Stomach (tissue), 9 donors: ENCODE measurements around the gene KLHL18. TPM values are rescaled to one million over a fixed set of nuclear protein-coding genes. Genes with fewer than 3 reads are reported as not detected.
"Not testable (repeated sequence)": the region's sequence is repeated elsewhere in the genome, so short reads cannot be mapped to it uniquely, and the experiment has no call there.

ENCODE experiments used
- DNase-seq, 2 donors: peaks; one replicate each; pipeline versions ENCODE4 v3.0.0 to v3.0.0-alpha.2; 2013 to 2019
- H3K27ac ChIP-seq, 5 donors: fragments of 200-600 bp in 4 of 5; sonication (generic) in 4 of 5; one replicate each; pipeline ENCODE4 v1.5.1; 2013 to 2019; ENCODE audit warnings: mild to moderate bottlenecking in 1 of 5, moderate library complexity in 1 of 5
- H3K27me3 ChIP-seq, 3 donors: fragments of 200-600 bp; sonication (generic); one replicate each; pipeline ENCODE4 v1.5.1; 2017 to 2019; ENCODE audit warnings: mixed run types in 1 of 3
- H3K36me3 ChIP-seq, 4 donors: fragments of 200-600 bp; sonication (generic); 1 replicate in 3 of 4; 2 replicates in 1 of 4; pipeline ENCODE4 v1.5.1; 2016 to 2019
- H3K4me1 ChIP-seq, 4 donors: fragments of 200-600 bp; sonication (generic); one replicate each; pipeline ENCODE4 v1.5.1; 2016 to 2019
- H3K4me3 ChIP-seq, 4 donors: fragments of 200-600 bp; sonication (generic) in 3 of 4; one replicate each; pipeline ENCODE4 v1.5.1; 2016 to 2019; ENCODE audit warnings: mild to moderate bottlenecking in 1 of 4
- H3K9me3 ChIP-seq, 4 donors: fragments of 200-600 bp; sonication (generic); one replicate each; pipeline ENCODE4 v1.5.1; 2016 to 2019
- EP300 ChIP-seq: sonication (generic); formaldehyde crosslinking; IDR thresholded peaks from one replicate; pipeline ENCODE4 v1.6.1; 2017; ENCODE audit warnings: antibody characterized with exemption
- POLR2A ChIP-seq, 4 donors: fragments of 450-650 bp; IDR thresholded peaks; one replicate each; pipeline ENCODE4 v1.6.1; 2016; ENCODE audit warnings: antibody characterized with exemption in 4 of 4, control low read depth in 2 of 4, mild to moderate bottlenecking in 1 of 4, moderate library complexity in 1 of 4
- POLR2AphosphoS5 ChIP-seq, 3 donors: sonication (generic); formaldehyde crosslinking; IDR thresholded peaks; one replicate each; pipeline ENCODE4 v1.6.1; 2016; ENCODE audit warnings: antibody characterized with exemption in 3 of 3
- WGBS, 5 donors: extraction: QIAGEN DNeasy Blood & Tissue Kit in 3 of 5; methylation state at CpG; one replicate each; pipeline versions ENCODE4 v1.1.5 to v1.1.7; 2013 to 2018; 5-methylcytosine and 5-hydroxymethylcytosine counted together
- intact Hi-C: fragments of 100-400 bp; cut with DNase I; formaldehyde crosslinking; loops from one replicate; pipeline ENCODE4 v1.15.1; 2023; ENCODE audit warnings: low total_unique reads
- polyA plus RNA-seq, 3 donors: library from polyadenylated mRNA; stranded (reverse); fragments of 200-250 nt; gene quantifications; one replicate each; pipeline ENCODE4 v1.2.3, GENCODE V29; 2013
- total RNA-seq, 5 donors: library from RNA; depleted of rRNA; stranded (reverse); fragments of >200 nt; gene quantifications; one replicate each; pipeline versions ENCODE4 v1.1.0 to v1.2.3, GENCODE V29; 2014 to 2016
- TF ChIP-seq, protein P1 (sequence below), 7 experiments: fragments of 450-650 bp in 4 of 7; fragments of 200-600 bp in 3 of 7; sonication (generic) in 3 of 7; IDR thresholded peaks; one replicate each; pipeline ENCODE4 v1.5.1; 2016 to 2019; ENCODE audit warnings: antibody characterized with exemption in 7 of 7, control low read depth in 2 of 7, mild to moderate bottlenecking in 1 of 7
- donor health status: healthy with polysubstance abuse.
- donor health status: Bipolar disorder and iron deficiency.
- donor health status: healthy.

Gene KLHL18
- total and polyA plus RNA-seq, 8 donors, result 7.6 to 29.8 (median 17.6) TPM

DNA sequence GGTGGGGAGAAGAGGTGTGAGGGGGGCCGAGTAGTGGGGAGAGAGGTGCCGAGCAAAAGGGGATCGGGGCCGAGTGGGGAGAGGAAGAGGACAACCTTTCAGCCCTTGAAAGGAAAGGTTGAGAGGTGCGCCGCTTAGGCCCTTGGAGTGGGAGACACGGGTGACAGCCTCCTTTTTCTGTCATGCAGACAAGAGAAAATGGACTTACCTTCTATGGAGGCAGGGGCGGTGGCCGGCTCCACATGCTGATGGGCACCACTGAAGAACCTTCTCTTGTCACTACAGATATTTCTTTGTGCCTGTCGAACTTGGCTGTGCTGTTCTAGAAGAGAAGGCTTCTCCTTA, 421 bp downstream of the KLHL18 start:
- peaks cover 26 to 54% (median 39%) of the 10 kb centered on the region in 4 donors for H3K4me1 ChIP-seq
- H3K27ac ChIP-seq, result peak overlapping the region; percentile 91 to 98 (median 95)
- TF ChIP-seq EP300 (no peak), POLR2AphosphoS5 (IDR thresholded peaks at IDR 0.05) (no peak), POLR2A (IDR thresholded peaks at IDR 0.05) (no peak)
- TF ChIP-seq, protein P1, sequence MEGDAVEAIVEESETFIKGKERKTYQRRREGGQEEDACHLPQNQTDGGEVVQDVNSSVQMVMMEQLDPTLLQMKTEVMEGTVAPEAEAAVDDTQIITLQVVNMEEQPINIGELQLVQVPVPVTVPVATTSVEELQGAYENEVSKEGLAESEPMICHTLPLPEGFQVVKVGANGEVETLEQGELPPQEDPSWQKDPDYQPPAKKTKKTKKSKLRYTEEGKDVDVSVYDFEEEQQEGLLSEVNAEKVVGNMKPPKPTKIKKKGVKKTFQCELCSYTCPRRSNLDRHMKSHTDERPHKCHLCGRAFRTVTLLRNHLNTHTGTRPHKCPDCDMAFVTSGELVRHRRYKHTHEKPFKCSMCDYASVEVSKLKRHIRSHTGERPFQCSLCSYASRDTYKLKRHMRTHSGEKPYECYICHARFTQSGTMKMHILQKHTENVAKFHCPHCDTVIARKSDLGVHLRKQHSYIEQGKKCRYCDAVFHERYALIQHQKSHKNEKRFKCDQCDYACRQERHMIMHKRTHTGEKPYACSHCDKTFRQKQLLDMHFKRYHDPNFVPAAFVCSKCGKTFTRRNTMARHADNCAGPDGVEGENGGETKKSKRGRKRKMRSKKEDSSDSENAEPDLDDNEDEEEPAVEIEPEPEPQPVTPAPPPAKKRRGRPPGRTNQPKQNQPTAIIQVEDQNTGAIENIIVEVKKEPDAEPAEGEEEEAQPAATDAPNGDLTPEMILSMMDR (IDR thresholded peaks at IDR 0.05), result no peak
- H3K4me3 ChIP-seq, result peak overlapping the region; percentile 80 to 90 (median 84)
- 0 to 2% (median 1%) methylated on average over 10 of the region's 10 CpGs for WGBS, 5 donors
- H3K36me3 ChIP-seq, result peaks cover 0 to 15% (median 12%) of the 10 kb centered on the region in 4 donors
- DNase-seq, result peak in 1 of 2 donors; percentile 27
- no peaks in the 10 kb centered on the region for H3K9me3 ChIP-seq
- no peaks in the 10 kb centered on the region for H3K27me3 ChIP-seq
- intact Hi-C loops, result no loop called here

DNA sequence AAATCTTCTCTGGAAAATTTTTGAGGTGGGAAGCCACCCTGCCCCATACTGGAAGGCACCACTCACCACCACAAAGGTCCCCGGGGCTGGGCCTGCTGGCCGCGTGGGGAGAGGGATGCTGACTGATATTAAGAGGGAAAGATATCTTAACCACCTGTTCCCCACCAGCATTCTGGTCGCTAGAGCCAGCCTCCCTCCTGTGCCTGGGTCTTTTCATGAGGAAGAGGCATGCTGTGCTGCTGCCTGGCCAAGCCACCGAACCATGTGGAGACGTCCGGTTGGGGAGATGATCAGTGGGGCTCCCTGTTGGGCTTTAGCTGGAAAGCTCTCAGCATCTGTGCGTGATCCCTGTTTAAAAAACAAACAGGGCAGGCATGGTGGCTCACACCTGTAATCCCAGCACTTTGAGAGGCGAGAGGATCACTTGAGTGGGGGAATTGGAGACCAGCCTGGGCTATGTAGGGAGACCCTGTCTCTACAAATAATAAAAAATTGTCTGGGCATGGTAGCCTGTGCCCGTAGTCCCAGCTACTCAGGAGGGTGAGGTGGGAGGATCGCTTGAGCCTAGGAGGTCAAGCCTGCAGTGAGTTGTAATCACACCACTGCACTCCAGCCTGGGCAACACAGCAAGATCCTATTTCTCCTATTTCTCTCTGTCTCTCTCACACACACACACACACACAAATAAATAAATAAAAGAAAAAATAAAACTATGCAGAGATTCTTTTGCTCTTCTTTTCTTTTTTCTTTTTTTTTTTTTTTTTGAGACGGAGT, 1.0 kb downstream of the KLHL18 start:
- peak overlapping the region; percentile 80 to 90 (median 84) for H3K4me3 ChIP-seq
- WGBS, 5 donors, result 31 to 42% (median 33%) methylated on average over 8 to 12 of the region's 12 CpGs
- no peaks in the 10 kb centered on the region for H3K27me3 ChIP-seq
- intact Hi-C loops, result no loop called here
- peak overlapping the region in 4 of 5 donors; percentile 91 to 96 (median 94) for H3K27ac ChIP-seq
- DNase-seq, result peak in 1 of 2 donors; percentile 27
- H3K36me3 ChIP-seq, result peaks cover 0 to 21% (median 17%) of the 10 kb centered on the region in 4 donors
- no peaks in the 10 kb centered on the region for H3K9me3 ChIP-seq
- H3K4me1 ChIP-seq, result peaks cover 26 to 58% (median 39%) of the 10 kb centered on the region in 4 donors
- no peak for TF ChIP-seq POLR2A (IDR thresholded peaks at IDR 0.05)

DNA sequence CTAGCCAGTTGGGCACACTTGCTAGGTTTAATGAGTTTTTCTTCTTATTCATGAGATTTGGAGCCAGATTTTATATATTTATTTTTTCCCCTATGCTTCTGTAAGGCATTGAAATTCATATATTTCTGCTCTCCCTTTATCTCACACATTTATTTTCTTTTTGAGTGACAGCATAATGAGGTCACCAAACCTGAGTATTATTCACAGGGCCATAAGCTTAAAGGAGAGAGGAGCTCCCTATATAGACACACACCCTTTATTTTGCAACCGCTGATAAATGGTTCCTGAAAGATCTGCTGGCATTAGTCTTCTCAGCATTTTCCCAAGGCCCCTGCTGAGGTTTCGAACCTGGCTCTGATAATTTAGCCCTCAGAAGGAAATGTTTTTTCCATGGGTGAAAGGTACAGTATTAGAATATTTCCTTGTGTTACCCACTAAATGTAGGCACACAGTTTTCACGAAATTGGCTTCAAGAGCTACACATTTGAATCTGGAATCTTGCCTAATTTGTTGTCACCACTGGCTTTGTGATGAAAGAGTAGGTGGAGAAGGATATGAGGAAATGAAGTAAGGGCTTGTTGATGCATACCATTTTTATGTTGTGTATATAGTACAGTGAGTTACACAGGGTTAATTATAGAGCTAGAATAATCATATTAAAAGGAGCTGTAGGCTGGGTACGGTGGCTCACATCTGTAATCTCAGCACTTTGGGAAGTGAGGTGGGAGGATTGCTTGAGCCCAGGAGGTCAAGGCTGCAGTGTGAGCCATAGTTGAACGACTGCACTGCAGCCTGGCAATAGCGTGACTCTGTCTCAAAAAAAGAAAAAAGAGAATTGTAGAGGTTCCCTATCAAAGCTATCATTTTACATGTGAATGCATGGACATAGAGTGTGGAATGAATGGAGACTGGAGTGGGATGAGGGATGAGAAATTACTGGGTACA, 6.5 kb downstream of the KLHL18 start:
- WGBS, 5 donors, result 79 to 89% (median 84%) methylated on average over 6 of the region's 6 CpGs
- no peaks in the 10 kb centered on the region for H3K9me3 ChIP-seq
- no peak overlapping the region for H3K4me3 ChIP-seq
- TF ChIP-seq POLR2A (IDR thresholded peaks at IDR 0.05), result no peak
- TF ChIP-seq POLR2AphosphoS5 (IDR thresholded peaks at IDR 0.05), result no peak
- TF ChIP-seq EP300, result no peak
- TF ChIP-seq, protein P1 (IDR thresholded peaks at IDR 0.05), result no peak
- DNase-seq, result no peak
- peaks cover 0 to 42% (median 24%) of the 10 kb centered on the region in 4 donors for H3K36me3 ChIP-seq
- H3K27me3 ChIP-seq, result no peaks in the 10 kb centered on the region
- peak overlapping the region in 1 of 5 donors; percentile 12 for H3K27ac ChIP-seq
- H3K4me1 ChIP-seq, result peaks cover 6 to 48% (median 25%) of the 10 kb centered on the region in 4 donors
- intact Hi-C loops, result no loop called here

DNA sequence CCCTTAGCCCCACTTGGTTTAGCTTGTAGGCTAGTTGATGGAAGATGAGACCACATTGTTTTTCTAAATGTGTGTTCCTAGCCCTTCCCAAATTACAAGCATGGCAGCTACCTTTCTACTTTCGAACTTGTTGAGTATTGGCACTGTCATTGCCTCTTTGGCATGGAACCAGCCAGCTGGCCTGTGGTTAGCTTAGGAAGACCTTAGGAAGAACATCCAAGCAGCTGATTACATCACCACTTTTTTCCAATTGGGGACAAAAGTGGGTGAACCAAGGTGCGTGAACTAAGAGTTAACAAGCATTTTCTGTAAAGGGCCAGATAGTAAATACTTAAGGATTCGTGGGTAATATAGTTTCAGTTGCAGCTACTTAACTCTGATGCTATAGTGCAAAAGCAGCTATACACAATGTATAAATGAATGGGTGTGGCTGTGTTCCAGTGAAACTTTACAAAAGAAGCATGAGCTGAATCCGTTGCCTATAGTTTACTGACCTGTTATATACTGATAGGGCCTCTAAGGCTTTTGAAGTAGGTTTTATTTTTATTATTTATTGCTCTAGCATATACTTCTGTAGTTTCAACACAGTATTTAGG, 8.5 kb downstream of the KLHL18 start:
- Histone ChIP-seq H3K36me3 (peaks cover 0 to 42% (median 27%) of the 10 kb centered on the region in 4 donors), H3K27me3 (no peaks in the 10 kb centered on the region), H3K9me3 (no peaks in the 10 kb centered on the region), H3K4me1 (peaks cover 0 to 30% (median 11%) of the 10 kb centered on the region in 4 donors), H3K4me3 (no peak overlapping the region), H3K27ac (no peak overlapping the region)
- WGBS, 5 donors, result 77 to 82% (median 78%) methylated on average over 4 of the region's 4 CpGs
- DNase-seq, result no peak
- intact Hi-C loops, result no loop called here
- TF ChIP-seq POLR2AphosphoS5 (IDR thresholded peaks at IDR 0.05) (no peak), POLR2A (IDR thresholded peaks at IDR 0.05) (no peak), EP300 (no peak)
- TF ChIP-seq, protein P1 (IDR thresholded peaks at IDR 0.05), result no peak

DNA sequence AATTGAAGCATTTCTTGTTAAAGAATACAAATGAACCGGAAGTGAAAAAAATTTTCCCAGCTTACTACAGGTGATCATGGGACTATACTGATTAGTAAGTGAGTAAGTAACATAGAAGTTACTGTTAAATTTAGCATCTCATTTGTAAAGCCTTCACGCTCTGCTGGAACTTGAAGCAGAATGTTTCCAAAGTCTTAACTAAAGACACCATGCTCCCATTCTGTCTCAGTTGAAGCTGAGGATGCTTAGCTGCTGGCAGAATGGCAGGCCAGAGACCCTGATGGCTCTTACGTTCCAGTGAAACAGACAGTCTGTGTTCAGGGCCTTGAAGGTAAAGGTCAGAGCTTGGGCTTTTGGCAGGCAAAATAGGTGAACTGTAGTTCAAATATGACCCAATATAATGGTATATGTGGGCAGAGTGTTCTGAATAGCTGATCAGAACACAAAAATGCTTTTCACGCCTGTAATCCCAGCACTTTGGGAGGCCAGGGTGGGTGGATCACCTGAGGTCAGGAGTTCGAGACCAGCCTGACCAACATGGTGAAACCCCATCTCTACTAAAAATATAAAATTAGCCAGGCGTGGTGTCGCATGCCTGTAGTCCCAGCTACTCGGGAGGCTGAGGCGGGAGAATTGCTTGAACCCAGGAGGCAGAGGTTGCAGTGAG, 9.1 kb downstream of the KLHL18 start:
- intact Hi-C loops, H3K4me3 ChIP-seq, H3K9me3 ChIP-seq, DNase-seq, H3K27ac ChIP-seq, H3K27me3 ChIP-seq: not testable (repeated sequence)
- peaks cover 0 to 40% (median 27%) of the 10 kb centered on the region in 4 donors for H3K36me3 ChIP-seq
- 91 to 97% (median 94%) methylated on average over 9 of the region's 9 CpGs for WGBS, 5 donors
- H3K4me1 ChIP-seq, result peaks cover 0 to 30% (median 14%) of the 10 kb centered on the region in 4 donors
